ENCODE data around the gene ZNF827.

- no peak for TF ChIP-seq CTCF (conservative IDR thresholded peaks at IDR 0.05)
- TF ChIP-seq EZH2 (IDR thresholded peaks at IDR 0.05; ENCODE audit: low read depth), result no peak
Observed at GRCh38 chr4:145945431-145946155, 7.0 kb upstream of the ZNF827 start.
